H9 (cell line): Measurements from ENCODE around the gene ZBTB49. TPM values are rescaled to one million over a fixed set of nuclear protein-coding genes. Genes with fewer than 3 reads are reported as not detected.

Experiments used
- DNase-seq: peaks from one replicate; pipeline ENCODE4 v3.0.0-alpha.2; 2017
- H2AFZ ChIP-seq: one replicate; pipeline ENCODE4 v1.6.1; 2013; ENCODE audit warnings: mild to moderate bottlenecking, low read length, control low read depth, moderate library complexity
- H2AK5ac ChIP-seq: 2 replicates; pipeline ENCODE4 v1.6.1; 2013; ENCODE audit warnings: low read length, control low read depth, mixed read lengths; ENCODE audit not compliant: insufficient read length
- H2BK120ac ChIP-seq: one replicate; pipeline ENCODE4 v1.6.1; 2013; ENCODE audit warnings: low read depth, mild to moderate bottlenecking, low read length, control low read depth, inconsistent platforms; ENCODE audit not compliant: poor library complexity, severe bottlenecking
- H2BK12ac ChIP-seq: 2 replicates; pipeline ENCODE4 v1.6.1; 2013; ENCODE audit warnings: low read length, control low read depth, mixed read lengths, low read depth; ENCODE audit not compliant: insufficient read length
- H2BK15ac ChIP-seq: 2 replicates; pipeline ENCODE4 v1.6.1; 2013; ENCODE audit warnings: low read depth, low read length, control low read depth
- H2BK20ac ChIP-seq: one replicate; pipeline ENCODE4 v1.6.1; 2013; ENCODE audit warnings: low read depth, mild to moderate bottlenecking, low read length, control low read depth, inconsistent platforms; ENCODE audit not compliant: poor library complexity, severe bottlenecking
- H2BK5ac ChIP-seq: 2 replicates; pipeline ENCODE4 v1.6.1; 2013; ENCODE audit warnings: low read length, control low read depth, mixed read lengths; ENCODE audit not compliant: insufficient read length
- H3K14ac ChIP-seq: 2 replicates; pipeline ENCODE4 v1.6.1; 2013; ENCODE audit warnings: low read length, control low read depth; ENCODE audit not compliant: insufficient read depth
- H3K18ac ChIP-seq: 2 replicates; pipeline ENCODE4 v1.6.1; 2013; ENCODE audit warnings: low read depth, mild to moderate bottlenecking, mixed read lengths, low read length, control low read depth; ENCODE audit not compliant: insufficient read length
- H3K23ac ChIP-seq: 2 replicates; pipeline ENCODE4 v1.6.1; 2013; ENCODE audit warnings: low read length, control low read depth, mixed read lengths, low read depth; ENCODE audit not compliant: insufficient read length
- H3K23me2 ChIP-seq: 2 replicates; pipeline ENCODE4 v1.6.1; 2013; ENCODE audit warnings: low read depth, mild to moderate bottlenecking, mixed read lengths, low read length, control low read depth; ENCODE audit not compliant: insufficient read length, poor library complexity, severe bottlenecking
- H3K27ac ChIP-seq: 2 replicates; pipeline ENCODE4 v1.5.1; 2013; ENCODE audit warnings: low read length, control low read depth, mixed read lengths, low read depth; ENCODE audit not compliant: insufficient read length
- H3K27me3 ChIP-seq: 2 replicates; pipeline ENCODE4 v1.6.1; 2013; ENCODE audit warnings: low read length, control low read depth, inconsistent platforms; ENCODE audit not compliant: insufficient read depth
- H3K4ac ChIP-seq: 2 replicates; pipeline ENCODE4 v1.6.1; 2013; ENCODE audit warnings: low read depth, mild to moderate bottlenecking, control low read depth, inconsistent platforms, low read length, moderate library complexity
- H3K4me1 ChIP-seq: 2 replicates; pipeline ENCODE4 v1.6.1; 2013; ENCODE audit warnings: low read length, control low read depth, inconsistent platforms; ENCODE audit not compliant: insufficient read depth
- H3K4me2 ChIP-seq: 2 replicates; pipeline ENCODE4 v1.6.1; 2013; ENCODE audit warnings: low read length, control low read depth, mixed read lengths; ENCODE audit not compliant: insufficient read length, insufficient read depth
- H3K56ac ChIP-seq: 2 replicates; pipeline ENCODE4 v1.6.1; 2013; ENCODE audit warnings: low read depth, mild to moderate bottlenecking, mixed read lengths, low read length, control low read depth; ENCODE audit not compliant: insufficient read length
- H3K79me1 ChIP-seq: 2 replicates; pipeline ENCODE4 v1.6.1; 2013; ENCODE audit warnings: low read depth, mild to moderate bottlenecking, moderate library complexity, low read length, control low read depth, inconsistent platforms; ENCODE audit not compliant: insufficient read depth, poor library complexity, severe bottlenecking
- H3K79me2 ChIP-seq: 2 replicates; pipeline ENCODE4 v1.6.1; 2013; ENCODE audit warnings: low read length, control low read depth, inconsistent platforms; ENCODE audit not compliant: insufficient read depth
- H3K9ac ChIP-seq: 2 replicates; pipeline ENCODE4 v1.6.1; 2013; ENCODE audit warnings: low read length, control low read depth, mixed read lengths; ENCODE audit not compliant: insufficient read length; ENCODE audit errors: extremely low read depth
- H3K9me3 ChIP-seq: one replicate; pipeline ENCODE4 v1.6.1; 2013; ENCODE audit warnings: low read depth, low read length, inconsistent platforms; ENCODE audit not compliant: control insufficient read depth
- H3T11ph ChIP-seq: one replicate; pipeline ENCODE4 v1.6.1; 2013; ENCODE audit warnings: mild to moderate bottlenecking, low read length, control low read depth, inconsistent platforms
- H4K20me1 ChIP-seq: one replicate; pipeline ENCODE4 v1.6.1; 2013; ENCODE audit not compliant: control insufficient read depth, insufficient read length, insufficient read depth
- H4K5ac ChIP-seq: 2 replicates; pipeline ENCODE4 v1.6.1; 2013; ENCODE audit warnings: low read depth, mild to moderate bottlenecking, mixed read lengths, low read length, control low read depth; ENCODE audit not compliant: insufficient read length
- H4K8ac ChIP-seq: replicated peaks from 2 replicates; pipeline ENCODE4 v1.6.1; 2013; ENCODE audit warnings: low read length, control low read depth, mixed read lengths, low read depth; ENCODE audit not compliant: insufficient read length
- H4K91ac ChIP-seq: 2 replicates; pipeline ENCODE4 v1.6.1; 2013; ENCODE audit warnings: low read depth, mild to moderate bottlenecking, moderate library complexity, mixed read lengths, low read length, control low read depth; ENCODE audit not compliant: insufficient read length
- H3K27ac Mint-ChIP-seq, 3 experiments: 2 replicates in 2 of 3; 3 replicates in 1 of 3; pipeline ENCODE4 v1.8.0; 2020 to 2021; ENCODE audit warnings: mixed read lengths in 3 of 3, mild to moderate bottlenecking in 1 of 3, moderate library complexity in 1 of 3
- H3K27me3 Mint-ChIP-seq: 2 replicates; pipeline ENCODE4 v1.8.0; 2021; ENCODE audit warnings: low read depth, mild to moderate bottlenecking, moderate library complexity, mixed read lengths
- H3K36me3 Mint-ChIP-seq, 3 experiments: 2 replicates in 2 of 3; 3 replicates in 1 of 3; pipeline ENCODE4 v1.8.0; 2020 to 2021; ENCODE audit warnings: low read depth in 3 of 3, mixed read lengths in 3 of 3; ENCODE audit not compliant: insufficient read depth in 1 of 3
- H3K4me1 Mint-ChIP-seq, 2 experiments: 2 replicates each; pipeline ENCODE4 v1.8.0; 2020; ENCODE audit warnings: mixed read lengths in 2 of 2
- H3K4me3 Mint-ChIP-seq, 2 experiments: 2 replicates in 1 of 2; 3 replicates in 1 of 2; pipeline ENCODE4 v1.8.0; 2020 to 2021; ENCODE audit warnings: mild to moderate bottlenecking in 2 of 2, mixed read lengths in 2 of 2, moderate library complexity in 1 of 2
- H3K9me3 Mint-ChIP-seq, 2 experiments: 2 replicates in 1 of 2; 3 replicates in 1 of 2; pipeline ENCODE4 v1.8.0; 2020; ENCODE audit warnings: mild to moderate bottlenecking in 2 of 2, mixed read lengths in 2 of 2, moderate library complexity in 1 of 2
- WGBS: extraction: QIAGEN DNeasy Blood & Tissue Kit; methylation state at CpG from one replicate; pipeline ENCODE4 v1.1.7; 2013; ENCODE audit warnings: missing lambda C conversion rate, low lambda C conversion rate, mixed read lengths; ENCODE audit not compliant: insufficient read length; ENCODE audit errors: extremely low coverage; 5-methylcytosine and 5-hydroxymethylcytosine counted together
- total RNA-seq: library from RNA; stranded (reverse); gene quantifications from 2 replicates; pipeline ENCODE4 v1.2.1, GENCODE V29; 2021
- TF ChIP-seq, protein P1 (sequence below): fragments of 200-600 bp; sonication (generic); conservative IDR thresholded peaks from 3 replicates; pipeline ENCODE4 v1.8.0; 2021; ENCODE audit warnings: antibody characterized with exemption, mild to moderate bottlenecking

ZBTB49 gene
- total RNA-seq, 1 experiment from 2014 or later, result 8.7 TPM

DNA sequence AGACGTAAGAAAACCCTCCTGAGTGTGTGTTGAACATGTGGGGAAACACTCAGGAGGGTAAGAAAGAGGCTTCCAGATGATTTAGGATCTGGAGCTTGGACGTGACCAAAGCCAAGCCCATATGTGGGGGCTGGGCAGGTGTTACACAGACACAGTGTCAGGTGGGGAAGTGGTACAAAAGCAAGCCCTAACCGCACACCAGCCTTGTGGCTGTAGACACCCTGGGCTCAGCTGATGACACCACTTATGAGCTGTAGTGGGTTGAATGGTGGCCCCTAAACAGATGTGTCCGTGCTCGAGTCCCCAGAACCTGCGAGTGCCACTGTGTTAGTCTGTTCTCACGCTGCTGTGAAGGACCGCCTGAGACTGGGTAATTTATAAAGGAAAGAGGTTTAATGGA is 71.8 kb downstream of the ZBTB49 start:
- no peak overlapping the region for H3K18ac ChIP-seq
- H2BK12ac ChIP-seq, result no peak overlapping the region
- H3K27ac Mint-ChIP-seq, result no peak overlapping the region
- H3K4me2 ChIP-seq, result no peak overlapping the region
- H2BK20ac ChIP-seq, result no peak overlapping the region
- H4K91ac ChIP-seq, result no peak overlapping the region
- no CpG with 5 or more reads among the region's 8 CpGs for WGBS
- no peak overlapping the region for H3K56ac ChIP-seq
- no peaks in the 10 kb centered on the region for H3K9me3 ChIP-seq
- no peak overlapping the region for H2BK120ac ChIP-seq
- TF ChIP-seq, protein P1, sequence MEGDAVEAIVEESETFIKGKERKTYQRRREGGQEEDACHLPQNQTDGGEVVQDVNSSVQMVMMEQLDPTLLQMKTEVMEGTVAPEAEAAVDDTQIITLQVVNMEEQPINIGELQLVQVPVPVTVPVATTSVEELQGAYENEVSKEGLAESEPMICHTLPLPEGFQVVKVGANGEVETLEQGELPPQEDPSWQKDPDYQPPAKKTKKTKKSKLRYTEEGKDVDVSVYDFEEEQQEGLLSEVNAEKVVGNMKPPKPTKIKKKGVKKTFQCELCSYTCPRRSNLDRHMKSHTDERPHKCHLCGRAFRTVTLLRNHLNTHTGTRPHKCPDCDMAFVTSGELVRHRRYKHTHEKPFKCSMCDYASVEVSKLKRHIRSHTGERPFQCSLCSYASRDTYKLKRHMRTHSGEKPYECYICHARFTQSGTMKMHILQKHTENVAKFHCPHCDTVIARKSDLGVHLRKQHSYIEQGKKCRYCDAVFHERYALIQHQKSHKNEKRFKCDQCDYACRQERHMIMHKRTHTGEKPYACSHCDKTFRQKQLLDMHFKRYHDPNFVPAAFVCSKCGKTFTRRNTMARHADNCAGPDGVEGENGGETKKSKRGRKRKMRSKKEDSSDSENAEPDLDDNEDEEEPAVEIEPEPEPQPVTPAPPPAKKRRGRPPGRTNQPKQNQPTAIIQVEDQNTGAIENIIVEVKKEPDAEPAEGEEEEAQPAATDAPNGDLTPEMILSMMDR, result no peak
- H3K79me1 ChIP-seq, result no peaks in the 10 kb centered on the region
- no peaks in the 10 kb centered on the region for H4K20me1 ChIP-seq
- H3K9me3 Mint-ChIP-seq, result peaks cover 2 to 12% of the 10 kb centered on the region in 2 experiments; a peak in 2 of 5 replicates
- peaks cover 21 to 25% of the 10 kb centered on the region in 2 experiments for H3K4me1 Mint-ChIP-seq
- no peak overlapping the region for H3K9ac ChIP-seq
- H3K4me1 ChIP-seq, result no peaks in the 10 kb centered on the region
- H3T11ph ChIP-seq, result no peak overlapping the region
- no peak overlapping the region for H3K14ac ChIP-seq
- H4K8ac ChIP-seq, result no peak overlapping the region
- DNase-seq, result no peak
- no peaks in the 10 kb centered on the region for H3K27me3 ChIP-seq
- no peak overlapping the region for H2BK15ac ChIP-seq
- no peak overlapping the region for H3K27ac ChIP-seq
- H4K5ac ChIP-seq, result no peak overlapping the region
- H3K36me3 Mint-ChIP-seq, result peaks cover 2 to 7% (median 2%) of the 10 kb centered on the region in 3 experiments; a peak in 4 of 7 replicates
- peaks cover 22% of the 10 kb centered on the region for H3K27me3 Mint-ChIP-seq
- H3K79me2 ChIP-seq, result no peaks in the 10 kb centered on the region
- H2AFZ ChIP-seq, result no peak overlapping the region
- no peak overlapping the region for H3K23ac ChIP-seq
- no peak overlapping the region for H2AK5ac ChIP-seq
- no peak overlapping the region for H3K4ac ChIP-seq
- H3K23me2 ChIP-seq, result no peaks in the 10 kb centered on the region
- no peak overlapping the region for H2BK5ac ChIP-seq
- H3K4me3 Mint-ChIP-seq, result no peak overlapping the region
